Activated CD8-positive, alpha-beta memory T cell treated with anti-CD3 and anti-CD28 coated beads, Interleukin-2, amount 10 ng/mL, durations not matched to agents 7 days and 5 days (primary cell): ENCODE measurements around the gene NACC2. TPM values are rescaled to one million over a fixed set of nuclear protein-coding genes. Genes with fewer than 3 reads are reported as not detected.

Experiments used
- ATAC-seq: fragments of 150-1000 bp; cut with Tn5 transposase; one replicate; pipeline ENCODE4 v1.10.0; 2021; ENCODE audit warnings: moderate library complexity
- CTCF ChIA-PET: fragments of 350-600 bp; sonication (Branson Sonifier 250); formaldehyde crosslinking; loops from one replicate; lab custom pipeline; 2021; ENCODE audit warnings: antibody characterized with exemption; lab: Charles Lee
- DNase-seq: peaks from one replicate; pipeline ENCODE4 v3.0.0-alpha.2; 2020
- H3K27ac Mint-ChIP-seq: one replicate; pipeline ENCODE4 v1.8.0; 2021; ENCODE audit warnings: mild to moderate bottlenecking, mixed read lengths
- H3K27me3 Mint-ChIP-seq: one replicate; pipeline ENCODE4 v1.8.0; 2021; ENCODE audit warnings: mixed read lengths
- H3K36me3 Mint-ChIP-seq: one replicate; pipeline ENCODE4 v1.8.0; 2021; ENCODE audit warnings: mild to moderate bottlenecking, mixed read lengths
- H3K4me1 Mint-ChIP-seq: one replicate; pipeline ENCODE4 v1.8.0; 2021; ENCODE audit warnings: mixed read lengths
- H3K4me3 Mint-ChIP-seq: one replicate; pipeline ENCODE4 v1.8.0; 2021; ENCODE audit warnings: mild to moderate bottlenecking, moderate library complexity, mixed read lengths
- H3K9me3 Mint-ChIP-seq: one replicate; pipeline ENCODE4 v1.8.0; 2022; ENCODE audit warnings: low read depth, mixed read lengths
- total RNA-seq, 2 experiments: library from RNA; stranded (reverse); gene quantifications; one replicate each; pipeline ENCODE4 v1.2.3, GENCODE V29; 2021

The NACC2 gene
- total RNA-seq, 2 experiments from 2014 or later: 6.3 to 9.7 TPM

DNA sequence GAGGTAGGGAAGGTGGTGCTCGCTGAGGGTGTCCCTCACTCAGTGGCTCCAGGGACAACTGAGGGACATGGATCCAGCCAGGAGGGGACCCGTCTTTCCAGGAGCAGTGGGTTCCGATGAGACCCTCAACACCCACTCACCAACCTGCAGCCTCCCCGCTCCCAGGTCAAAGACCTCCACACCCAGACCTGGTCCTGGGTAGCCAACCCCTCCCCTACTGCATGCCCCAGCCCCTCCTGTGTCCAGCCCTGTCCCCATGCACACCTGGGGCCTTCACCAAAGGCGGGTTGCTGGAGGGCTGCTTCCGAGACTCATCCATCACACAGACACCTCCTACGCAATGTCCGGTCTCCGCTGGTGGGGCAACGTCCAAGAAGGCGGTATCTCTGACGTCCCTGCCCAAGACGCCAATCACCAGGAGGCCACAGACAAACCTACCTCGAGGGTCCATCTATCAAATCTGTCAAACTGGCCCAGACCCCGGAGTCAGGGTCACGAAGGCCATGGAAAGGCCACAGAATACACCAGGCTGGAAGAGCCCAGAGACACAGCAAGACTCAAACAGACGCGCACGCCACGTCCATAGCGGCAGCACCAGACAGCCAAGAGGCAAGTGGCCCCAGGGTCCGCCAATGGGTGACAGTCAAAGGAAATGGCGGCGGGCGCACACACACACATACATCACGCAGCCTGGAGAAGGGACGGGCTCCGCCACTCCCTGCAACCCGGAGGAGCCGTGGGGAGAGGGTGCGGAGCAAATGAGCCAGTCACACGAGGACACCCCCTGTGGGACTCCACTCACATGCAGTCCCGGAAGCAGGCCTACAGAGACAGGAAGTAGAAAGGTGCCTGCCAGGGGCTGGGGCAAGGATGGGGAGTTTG lies 10.8 kb downstream of the NACC2 start:
- no peak overlapping the region for H3K4me3 Mint-ChIP-seq
- DNase-seq (no peak), ATAC-seq (no peak)
- CTCF ChIA-PET: interaction anchor here (0.7 kb wide), 1 partner anchor 139 kb away, joined by 3 read pairs; no protein-coding TSS in a partner anchor
- H3K4me1 Mint-ChIP-seq: peaks cover 8% of the 10 kb centered on the region
- H3K9me3 Mint-ChIP-seq: no peaks in the 10 kb centered on the region
- H3K36me3 Mint-ChIP-seq: no peaks in the 10 kb centered on the region
- no peak overlapping the region for H3K27ac Mint-ChIP-seq
- H3K27me3 Mint-ChIP-seq: no peaks in the 10 kb centered on the region

DNA sequence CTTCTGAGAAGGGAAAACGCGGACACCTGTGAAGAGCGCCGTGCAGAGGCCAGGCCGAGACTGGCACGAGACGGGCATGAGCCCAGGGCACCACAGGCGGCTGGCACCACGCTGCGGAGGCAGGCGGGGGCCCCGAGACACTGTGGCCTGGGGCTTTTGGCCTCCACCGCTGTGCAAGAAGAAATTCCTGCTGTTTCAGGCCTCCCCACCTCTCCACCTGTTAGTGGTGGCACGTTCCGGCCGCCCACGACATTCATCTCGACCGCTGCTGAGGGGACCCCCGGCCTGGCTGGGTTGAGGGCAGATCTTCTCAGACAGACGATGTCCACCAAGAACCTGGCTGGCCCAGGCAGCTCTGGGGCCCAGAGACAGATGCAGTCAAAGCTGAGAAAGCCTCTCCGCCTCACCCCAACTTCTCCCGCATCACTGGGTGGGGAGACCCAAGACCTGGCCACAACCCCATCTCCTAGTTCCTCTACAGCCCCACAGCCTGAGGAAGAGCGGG lies 11.5 kb downstream of the NACC2 start:
- H3K27me3 Mint-ChIP-seq: no peaks in the 10 kb centered on the region
- no peak overlapping the region for H3K4me3 Mint-ChIP-seq
- no peak overlapping the region for H3K27ac Mint-ChIP-seq
- no peaks in the 10 kb centered on the region for H3K36me3 Mint-ChIP-seq
- ATAC-seq (no peak), DNase-seq (no peak)
- no peaks in the 10 kb centered on the region for H3K9me3 Mint-ChIP-seq
- peaks cover 8% of the 10 kb centered on the region for H3K4me1 Mint-ChIP-seq
- CTCF ChIA-PET: no interaction called here

DNA sequence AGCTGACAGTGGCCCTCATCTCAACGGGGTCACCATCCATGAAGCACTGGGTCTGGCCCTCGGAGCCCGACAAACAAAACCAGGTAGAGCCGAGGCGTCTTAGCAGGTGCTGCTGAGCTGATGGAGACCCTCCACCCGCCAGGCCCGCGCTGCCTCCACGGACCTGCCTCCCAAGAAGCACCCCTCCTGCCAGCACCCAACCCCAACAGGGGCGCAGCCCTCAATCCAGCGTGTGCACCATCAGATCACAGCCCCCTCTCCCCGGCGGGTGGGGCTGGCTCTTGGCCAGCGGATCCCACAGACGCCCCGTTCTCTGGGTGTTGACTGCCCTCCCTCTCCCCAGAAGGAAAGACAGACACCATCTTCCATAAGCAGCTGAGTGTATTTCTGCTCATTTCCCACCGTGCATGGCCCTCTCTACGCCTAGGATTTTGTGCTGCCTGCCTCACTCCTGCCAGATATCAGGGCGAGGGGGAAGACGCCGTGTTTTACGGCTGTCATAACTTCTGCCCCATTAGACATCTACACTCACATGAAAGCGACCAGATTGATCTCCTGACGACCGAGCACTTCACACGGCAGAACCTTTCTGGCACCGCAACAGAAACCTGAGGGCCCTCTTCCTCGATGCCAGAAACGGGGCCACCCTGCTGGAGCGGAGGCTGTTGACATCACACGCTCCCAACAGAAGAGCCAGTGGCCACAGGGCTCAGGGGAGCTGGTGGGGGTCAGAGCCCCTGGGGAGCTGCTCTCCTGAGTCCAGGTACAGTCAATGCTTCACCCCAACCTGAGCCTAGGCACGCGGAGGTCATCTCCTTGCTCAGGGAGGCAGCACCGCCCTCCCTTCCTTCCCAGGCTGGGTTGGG lies 12.4 kb downstream of the NACC2 start:
- ATAC-seq (no peak), DNase-seq (no peak)
- no peaks in the 10 kb centered on the region for H3K27me3 Mint-ChIP-seq
- CTCF ChIA-PET: no interaction called here
- no peaks in the 10 kb centered on the region for H3K9me3 Mint-ChIP-seq
- no peak overlapping the region for H3K27ac Mint-ChIP-seq
- H3K4me3 Mint-ChIP-seq: no peak overlapping the region
- peaks cover 8% of the 10 kb centered on the region for H3K4me1 Mint-ChIP-seq
- H3K36me3 Mint-ChIP-seq: no peaks in the 10 kb centered on the region

DNA sequence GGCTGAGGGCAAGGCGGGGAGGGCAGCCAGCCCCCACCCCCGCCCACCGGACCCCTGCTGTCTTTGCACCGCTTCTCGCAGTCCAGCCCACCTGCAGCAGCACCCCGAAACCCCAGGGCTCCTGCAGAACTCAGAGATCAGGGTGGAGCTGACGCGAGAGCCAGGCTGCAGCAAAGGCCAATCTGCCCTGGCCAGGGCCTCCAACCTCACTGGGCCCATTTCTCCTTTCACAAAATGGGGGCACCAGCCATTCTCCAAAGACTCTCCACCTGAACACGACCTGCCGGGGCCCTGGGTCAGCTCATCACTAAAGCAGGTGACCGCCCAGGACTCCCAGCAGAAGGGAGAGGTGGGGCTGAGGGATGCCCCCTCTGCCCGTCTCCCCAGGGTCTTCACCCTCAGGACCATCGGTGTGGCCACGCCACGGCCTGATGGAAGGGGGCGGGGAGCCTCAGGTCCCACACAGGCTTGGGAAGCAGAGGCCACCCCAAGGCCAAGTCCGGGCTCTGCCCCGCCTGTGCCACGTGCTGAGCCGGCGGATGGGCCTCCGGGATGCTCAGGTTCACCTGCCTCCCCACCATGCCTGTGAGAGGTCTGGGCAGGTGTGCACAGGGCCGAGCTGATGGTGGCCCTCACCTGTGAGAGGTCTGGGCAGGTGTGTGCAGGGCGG lies 13.1 kb downstream of the NACC2 start:
- H3K27me3 Mint-ChIP-seq: no peaks in the 10 kb centered on the region
- H3K9me3 Mint-ChIP-seq: no peaks in the 10 kb centered on the region
- no peak for ATAC-seq
- H3K27ac Mint-ChIP-seq: no peak overlapping the region
- no peaks in the 10 kb centered on the region for H3K36me3 Mint-ChIP-seq
- H3K4me1 Mint-ChIP-seq: peaks cover 9% of the 10 kb centered on the region
- CTCF ChIA-PET: no interaction called here
- no peak for DNase-seq
- H3K4me3 Mint-ChIP-seq: no peak overlapping the region

DNA sequence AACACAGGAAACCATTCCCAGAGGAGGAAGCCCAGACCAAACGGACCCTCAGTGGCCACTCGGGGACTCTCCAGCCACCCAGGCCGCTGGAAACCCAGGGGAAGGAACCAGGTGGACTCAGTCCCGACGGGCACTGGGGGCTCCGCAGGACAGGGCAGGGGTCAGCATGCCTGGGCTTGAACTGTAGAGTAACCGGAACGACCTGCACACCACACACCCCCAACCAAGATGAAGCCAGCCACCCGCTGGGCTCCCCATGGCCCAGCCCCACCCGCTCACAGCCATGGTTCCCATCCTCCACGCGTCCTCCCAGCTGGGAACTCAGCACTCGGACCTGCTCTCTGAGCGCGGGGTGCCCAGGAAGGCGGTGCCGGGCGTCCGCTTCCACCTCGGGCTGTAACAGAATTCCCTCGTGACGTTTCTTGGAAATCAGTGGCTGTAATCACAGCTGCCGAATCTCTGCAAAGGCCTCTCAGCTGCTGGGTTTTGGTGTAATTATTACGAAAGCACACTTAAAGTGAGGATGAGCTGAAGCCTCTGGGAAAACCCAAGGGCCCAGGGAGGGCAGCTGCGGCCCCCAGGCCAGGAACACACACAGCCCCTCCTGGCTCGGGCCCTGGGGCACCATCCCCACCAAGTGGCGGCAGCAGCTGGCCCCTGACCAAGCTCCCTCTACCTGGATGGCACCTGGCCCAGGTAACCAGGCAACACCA lies 13.8 kb downstream of the NACC2 start:
- CTCF ChIA-PET: no interaction called here
- H3K36me3 Mint-ChIP-seq: no peaks in the 10 kb centered on the region
- DNase-seq (no peak), ATAC-seq (no peak)
- no peaks in the 10 kb centered on the region for H3K27me3 Mint-ChIP-seq
- no peak overlapping the region for H3K27ac Mint-ChIP-seq
- no peaks in the 10 kb centered on the region for H3K9me3 Mint-ChIP-seq
- H3K4me1 Mint-ChIP-seq: peaks cover 10% of the 10 kb centered on the region
- no peak overlapping the region for H3K4me3 Mint-ChIP-seq

DNA sequence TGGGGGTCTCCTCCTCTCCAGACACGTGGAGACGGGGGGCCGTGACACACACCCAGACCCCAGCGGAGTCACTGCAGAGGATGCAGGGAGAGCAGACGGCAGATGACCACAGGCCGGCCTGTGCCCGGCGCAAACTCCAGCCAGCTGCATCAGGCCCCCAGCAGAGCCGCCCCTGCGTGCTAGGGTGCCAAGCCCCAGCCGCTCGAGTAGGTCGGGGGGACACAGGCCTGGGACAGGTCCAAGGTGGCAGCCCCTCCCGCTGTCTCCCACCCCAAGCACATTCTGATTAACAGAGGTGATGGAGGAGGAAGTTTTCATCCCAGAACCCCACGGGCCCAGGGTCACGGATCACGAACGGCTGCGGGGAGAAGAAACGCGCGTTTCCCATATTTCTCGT lies 14.4 kb downstream of the NACC2 start:
- Mint-ChIP-seq H3K36me3 (no peaks in the 10 kb centered on the region), H3K27ac (no peak overlapping the region), H3K9me3 (no peaks in the 10 kb centered on the region), H3K4me3 (no peak overlapping the region), H3K4me1 (peaks cover 16% of the 10 kb centered on the region), H3K27me3 (no peaks in the 10 kb centered on the region)
- CTCF ChIA-PET: interaction anchor here (0.6 kb wide), 1 partner anchor 379 kb away, joined by 3 read pairs; the partner anchor contains the start of gene KCNT1
- DNase-seq: no peak
- ATAC-seq: no peak

DNA sequence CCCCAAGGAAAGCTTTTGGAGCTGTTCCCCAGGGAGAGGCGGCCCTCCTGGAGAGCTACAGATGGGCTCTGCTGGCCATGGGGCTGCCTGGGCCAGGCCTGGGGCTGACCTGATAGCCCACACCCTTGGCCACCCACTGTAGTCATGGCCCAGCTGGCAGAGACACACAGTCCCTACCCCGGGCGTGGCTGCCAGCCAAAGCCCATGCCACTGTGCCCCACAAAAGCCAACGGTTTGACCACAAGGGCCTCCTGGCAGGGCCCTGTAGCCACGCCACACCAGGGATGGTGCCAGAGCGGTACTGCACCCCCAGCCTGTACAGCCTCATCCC lies 15.2 kb downstream of the NACC2 start:
- H3K27me3 Mint-ChIP-seq: no peaks in the 10 kb centered on the region
- H3K4me3 Mint-ChIP-seq: no peak overlapping the region
- no peak for DNase-seq
- H3K27ac Mint-ChIP-seq: no peak overlapping the region
- CTCF ChIA-PET: interaction anchor here (0.6 to 1.3 kb wide), 2 partner anchors 9 to 378 kb away, joined by 3 to 4 read pairs; partner anchors contain the start of gene KCNT1
- H3K36me3 Mint-ChIP-seq: no peaks in the 10 kb centered on the region
- ATAC-seq: no peak
- peaks cover 17% of the 10 kb centered on the region for H3K4me1 Mint-ChIP-seq
- no peaks in the 10 kb centered on the region for H3K9me3 Mint-ChIP-seq

DNA sequence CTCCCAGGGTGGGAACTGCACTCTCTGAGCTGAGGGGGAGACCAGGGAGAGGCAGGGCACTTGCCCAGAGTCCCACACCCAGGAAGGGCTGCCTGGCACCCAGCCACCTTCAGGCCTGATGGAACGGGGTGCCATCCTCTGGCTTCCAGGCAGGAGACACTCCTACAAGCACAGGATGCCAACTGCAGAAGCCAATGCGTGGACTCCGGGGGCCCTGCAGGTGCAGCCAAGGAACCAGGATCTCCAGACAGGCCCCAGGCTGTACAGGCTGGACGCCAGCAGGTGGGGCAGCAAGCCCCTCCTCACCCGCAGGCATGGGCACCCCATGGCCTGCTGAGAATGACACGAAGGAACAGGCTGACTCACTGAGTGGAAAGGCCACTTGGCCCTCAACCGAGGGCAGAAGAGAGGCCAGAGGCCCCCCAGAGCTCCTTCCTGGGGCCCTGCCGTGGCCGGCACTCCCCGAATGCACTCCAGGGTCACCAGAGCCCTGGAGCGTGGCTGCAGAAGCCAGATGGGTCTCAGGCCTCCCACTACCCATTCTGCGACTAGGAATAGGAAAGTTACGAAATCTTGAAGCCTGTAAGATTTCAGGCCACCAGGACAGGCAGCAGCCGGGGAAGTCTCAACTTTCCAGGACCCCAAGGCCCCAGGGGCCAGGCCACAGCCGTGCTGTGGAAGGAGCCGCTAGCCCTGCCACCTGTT lies 15.7 kb downstream of the NACC2 start:
- Mint-ChIP-seq H3K4me3 (no peak overlapping the region), H3K27me3 (no peaks in the 10 kb centered on the region), H3K27ac (no peak overlapping the region), H3K9me3 (no peaks in the 10 kb centered on the region), H3K4me1 (peaks cover 12% of the 10 kb centered on the region), H3K36me3 (no peaks in the 10 kb centered on the region)
- no peak for DNase-seq
- CTCF ChIA-PET: interaction anchor here (1.3 kb wide), 1 partner anchor 9 kb away, joined by 4 read pairs; no protein-coding TSS in a partner anchor
- ATAC-seq: no peak

DNA sequence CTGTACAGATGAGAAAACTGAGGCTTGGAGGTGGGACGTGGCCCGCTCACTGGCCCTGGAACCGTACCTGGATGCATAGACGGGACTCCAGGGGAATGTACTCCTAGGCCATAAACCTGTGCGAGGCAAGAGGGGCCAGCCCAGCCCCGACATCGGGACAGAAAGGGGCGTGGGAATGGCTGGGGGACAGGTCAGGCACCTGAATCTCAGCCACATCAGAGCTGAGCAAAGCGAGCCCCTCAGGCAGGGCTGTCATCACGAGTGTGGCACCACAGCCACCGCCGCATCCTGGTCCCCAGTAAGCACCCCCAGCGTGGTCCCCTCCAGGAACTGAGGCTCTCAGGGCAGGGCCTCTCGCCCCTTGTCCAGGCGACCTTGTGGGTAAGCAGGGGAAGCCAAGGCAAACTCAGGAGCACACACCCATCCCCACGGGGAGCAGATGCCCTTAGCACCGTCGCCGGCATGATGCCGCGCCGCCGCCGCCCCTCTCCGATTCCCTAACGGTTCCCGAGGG lies 16.5 kb downstream of the NACC2 start:
- Mint-ChIP-seq H3K4me3 (no peak overlapping the region), H3K36me3 (no peaks in the 10 kb centered on the region), H3K27me3 (no peaks in the 10 kb centered on the region), H3K4me1 (peaks cover 11% of the 10 kb centered on the region), H3K9me3 (no peaks in the 10 kb centered on the region), H3K27ac (no peak overlapping the region)
- CTCF ChIA-PET: interaction anchor here (1.3 kb wide), 1 partner anchor 10 kb away, joined by 4 read pairs; no protein-coding TSS in a partner anchor
- DNase-seq (no peak), ATAC-seq (no peak)

DNA sequence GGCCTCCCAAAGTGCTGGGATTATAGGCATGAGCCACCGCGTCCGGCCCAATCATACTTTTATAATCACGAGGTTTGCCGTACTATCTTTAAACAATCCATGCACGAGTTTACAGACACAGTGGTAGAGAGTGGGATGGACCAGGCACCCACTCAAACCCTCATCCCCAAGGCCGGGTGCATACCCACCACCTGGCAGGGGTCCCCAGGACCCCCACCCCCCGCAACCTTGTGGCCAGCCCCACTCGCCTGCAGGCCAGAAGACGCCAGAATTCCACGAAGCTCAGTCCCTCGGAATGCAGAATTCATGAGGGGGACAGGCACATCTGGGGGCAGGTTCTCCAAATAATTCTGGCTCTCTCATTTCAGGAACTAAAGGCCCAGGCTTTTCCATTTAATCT lies 17.1 kb downstream of the NACC2 start:
- H3K9me3 Mint-ChIP-seq: no peaks in the 10 kb centered on the region
- peaks cover 11% of the 10 kb centered on the region for H3K4me1 Mint-ChIP-seq
- DNase-seq (no peak), ATAC-seq (no peak)
- no peak overlapping the region for H3K4me3 Mint-ChIP-seq
- no peaks in the 10 kb centered on the region for H3K36me3 Mint-ChIP-seq
- CTCF ChIA-PET: no interaction called here
- H3K27ac Mint-ChIP-seq: no peak overlapping the region
- no peaks in the 10 kb centered on the region for H3K27me3 Mint-ChIP-seq

DNA sequence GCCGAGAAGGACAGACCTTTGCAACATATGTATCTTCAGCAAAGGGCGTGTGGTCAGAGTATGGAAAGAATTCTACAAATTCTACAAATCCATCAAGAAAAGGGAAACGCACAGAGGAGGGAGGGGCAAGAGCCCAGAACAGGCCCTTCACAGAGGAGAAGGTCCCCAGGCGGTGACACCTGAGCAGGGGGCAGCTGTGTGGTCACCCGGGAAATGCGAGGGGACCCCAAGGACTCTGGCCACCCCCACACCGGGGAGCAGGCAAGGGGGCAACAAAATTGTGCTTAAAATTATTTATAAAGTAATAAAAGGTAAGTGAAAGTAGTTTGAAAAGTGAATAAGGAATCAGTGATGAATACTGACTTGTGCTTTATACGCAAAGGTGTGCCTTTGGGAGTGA lies 17.6 kb downstream of the NACC2 start:
- H3K9me3 Mint-ChIP-seq: no peaks in the 10 kb centered on the region
- CTCF ChIA-PET: no interaction called here

More for the DNA sequence above, 17.6 kb downstream of the NACC2 start:
- no peaks in the 10 kb centered on the region for H3K36me3 Mint-ChIP-seq
- no peak overlapping the region for H3K27ac Mint-ChIP-seq
- peaks cover 11% of the 10 kb centered on the region for H3K4me1 Mint-ChIP-seq
- no peak for DNase-seq
- no peak for ATAC-seq
- H3K27me3 Mint-ChIP-seq: no peaks in the 10 kb centered on the region
- H3K4me3 Mint-ChIP-seq: no peak overlapping the region
